Naive thymus-derived CD8-positive, alpha-beta T cell (primary cell): Measurements from ENCODE around the gene ADGRG3. TPM values are rescaled to one million over a fixed set of nuclear protein-coding genes. Genes with fewer than 3 reads are reported as not detected.

ENCODE experiments used
- polyA plus RNA-seq, 3 donors: library from polyadenylated mRNA; unstranded; fragments of 300-500 nt; fragmentation: Illumina TruSeq; gene quantifications; one replicate each; pipeline ENCODE4 v1.2.3, GENCODE V29; 2021
- total RNA-seq, 8 experiments: library from RNA in 2 of 8; stranded (reverse) in 2 of 8; gene quantifications; one replicate each; pipeline ENCODE4 v1.2.3 and lab custom pipeline; 2021 to 2026

Gene ADGRG3
- total and polyA plus RNA-seq, 5 experiments from 2014 or later: not detected

Other genes with a start within 250 kb of the ADGRG3 start
- gene CIAPIN1, start 220.9 kb upstream of the ADGRG3 start, total RNA-seq: 10 to 100 TPM; 37.2 to 44.3 TPM
- 100 to 1,000 TPM in 2 of 3 donors, 10 to 100 TPM in 1; 81.1 to 143 (median 108) TPM for gene CIAPIN1, start 220.9 kb upstream of the ADGRG3 start, polyA plus RNA-seq
- 10 to 100 TPM; 35.8 to 38.3 TPM for gene COQ9, start 220.8 kb upstream of the ADGRG3 start, total RNA-seq
- gene COQ9, start 220.8 kb upstream of the ADGRG3 start, polyA plus RNA-seq: 10 to 100 TPM; 22.8 to 59.0 (median 29.7) TPM
- 100 to 1,000 TPM; 103 to 104 TPM for gene POLR2C, start 205.6 kb upstream of the ADGRG3 start, total RNA-seq
- gene POLR2C, start 205.6 kb upstream of the ADGRG3 start, polyA plus RNA-seq: 10 to 100 TPM; 46.7 to 48.6 (median 47.4) TPM
- 1 to 10 TPM; 3.9 to 4.8 TPM for gene DOK4, start 181.8 kb upstream of the ADGRG3 start, total RNA-seq
- gene DOK4, start 181.8 kb upstream of the ADGRG3 start, polyA plus RNA-seq: 1 to 10 TPM; 1.8 to 4.7 (median 3.1) TPM
- gene CCDC102A, start 131.7 kb upstream of the ADGRG3 start, total RNA-seq: 1 to 10 TPM; 7.0 to 9.7 TPM
- gene CCDC102A, start 131.7 kb upstream of the ADGRG3 start, polyA plus RNA-seq: 10 to 100 TPM in 1 of 3 donors, 1 to 10 TPM in 2; 7.8 to 17.0 (median 9.2) TPM
- 1 to 10 TPM in 1 of 2 experiments, under 1 TPM in 1; 0.60 to 1.1 TPM for gene ADGRG5, start 125.7 kb upstream of the ADGRG3 start, total RNA-seq
- gene ADGRG5, start 125.7 kb upstream of the ADGRG3 start, polyA plus RNA-seq: 10 to 100 TPM in 1 of 3 donors, 1 to 10 TPM in 2; 2.5 to 12.8 (median 4.4) TPM
- gene ADGRG1, start 39.7 kb upstream of the ADGRG3 start, total RNA-seq: under 1 TPM; 0.47 to 0.77 TPM
- gene ADGRG1, start 39.7 kb upstream of the ADGRG3 start, polyA plus RNA-seq: 10 to 100 TPM in 1 of 3 donors, 1 to 10 TPM in 2; 1.3 to 56.5 (median 1.5) TPM
- not detected for gene DRC7, start 26.5 kb downstream of the ADGRG3 start, total RNA-seq
- gene DRC7, start 26.5 kb downstream of the ADGRG3 start, polyA plus RNA-seq: not detected
- 10 to 100 TPM; 26.1 to 27.4 TPM for gene KATNB1, start 67.5 kb downstream of the ADGRG3 start, total RNA-seq
- 10 to 100 TPM; 16.3 to 28.6 (median 20.1) TPM for gene KATNB1, start 67.5 kb downstream of the ADGRG3 start, polyA plus RNA-seq
- gene KIFC3, start 134.2 kb downstream of the ADGRG3 start, total RNA-seq: under 1 TPM; 0.36 to 0.44 TPM
- gene KIFC3, start 134.2 kb downstream of the ADGRG3 start, polyA plus RNA-seq: under 1 TPM in 1 of 3 donors, not detected in 2; 0.23 TPM